NCI-H1694 treated with DMSO at 0.1 percent for 48 hours (cell line): Measurements from ENCODE around the gene OPCML.

Source experiments
- DNase-seq: peaks from one replicate; lab custom pipeline; 2025; lab: John Stamatoyannopoulos, UW

The OPCML gene

DNA sequence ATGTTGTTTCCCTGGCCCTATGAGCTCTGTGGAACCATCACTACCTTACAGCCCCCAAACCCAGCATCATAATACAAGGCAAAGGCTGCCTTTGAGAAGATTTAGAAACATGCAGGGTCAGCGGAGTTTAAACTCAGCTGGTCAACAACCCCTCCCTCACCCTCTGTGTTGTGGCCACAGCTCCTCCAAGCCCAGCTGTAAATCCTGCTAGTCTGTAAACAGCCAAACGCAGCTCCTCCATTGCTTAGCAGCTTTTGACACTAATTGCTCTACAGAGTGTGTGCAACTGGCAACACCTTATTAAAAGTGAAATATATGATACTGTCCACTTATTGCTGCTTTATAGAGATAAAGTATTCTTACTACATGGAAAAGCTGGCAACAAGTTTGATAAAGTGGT, 29.1 kb downstream of the OPCML start:
- DNase-seq: no peak

DNA sequence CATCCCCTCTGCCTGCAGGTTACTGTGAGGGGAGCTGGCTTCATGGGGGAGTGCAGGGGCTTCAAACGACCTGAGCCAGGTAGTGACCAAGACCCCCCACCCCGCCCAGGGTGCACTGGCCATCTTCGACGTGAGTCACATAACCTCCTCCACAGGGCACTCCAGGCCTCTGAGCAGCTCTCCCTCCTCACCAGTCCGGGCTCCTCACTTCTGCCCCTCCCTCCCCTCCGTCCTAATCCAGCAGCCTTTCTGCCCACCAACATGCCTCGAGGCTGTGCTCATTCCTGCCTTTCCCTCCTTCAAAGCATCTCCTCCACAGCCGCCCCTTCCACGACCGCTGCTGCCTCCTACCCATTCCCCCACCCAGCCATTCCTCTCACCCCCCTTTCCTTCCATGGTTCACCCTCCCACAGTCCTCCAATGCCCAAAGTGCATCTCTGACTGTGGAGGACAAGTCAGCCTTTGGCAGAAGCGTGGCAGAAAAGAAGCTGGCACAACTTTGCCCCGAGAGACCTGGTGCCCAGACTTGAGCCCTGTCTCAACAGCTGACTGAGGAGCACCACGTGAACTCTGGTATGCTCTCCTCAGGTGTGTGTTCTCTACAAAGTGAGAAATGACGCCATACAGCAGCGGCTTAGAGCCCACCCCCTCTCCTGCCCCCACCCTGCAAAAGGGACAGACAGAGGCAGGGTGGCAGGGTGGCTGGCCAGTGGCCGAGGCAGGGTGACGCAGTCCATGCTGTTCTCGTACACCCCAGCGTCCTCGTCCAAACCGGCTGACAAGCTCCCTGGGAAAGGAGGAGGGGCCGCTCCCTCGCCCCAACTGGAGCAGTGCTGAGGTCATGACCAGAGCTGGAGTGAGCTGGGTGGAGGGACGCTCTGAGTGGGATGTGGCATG, 30.4 kb downstream of the OPCML start:
- no peak for DNase-seq

- no peak for DNase-seq
Measured at GRCh38 chr11:133500936-133501335, 31.4 kb downstream of the OPCML start.

DNA sequence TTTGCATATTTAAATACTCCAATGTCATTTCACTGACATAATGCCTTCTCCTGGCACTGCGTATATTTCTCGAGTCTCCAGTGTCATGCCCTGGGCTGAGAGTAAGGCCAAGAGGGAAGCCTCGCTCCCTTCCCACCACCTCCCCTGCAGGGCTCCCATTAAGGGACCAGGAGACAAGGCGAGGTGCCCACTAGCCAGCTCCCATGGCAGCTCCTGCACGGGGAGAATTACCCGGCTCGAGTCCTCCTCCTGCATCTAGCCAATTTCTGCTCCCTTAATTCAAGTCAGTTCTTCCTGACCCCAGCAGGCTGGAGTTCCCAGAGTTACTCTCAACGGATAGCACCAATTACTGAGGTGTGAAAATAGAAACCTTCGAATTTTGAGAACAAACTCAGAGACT, 31.9 kb downstream of the OPCML start:
- no peak for DNase-seq

GRCh38 chr11:133498969-133499368, 33.3 kb downstream of the OPCML start:
- DNase-seq: no peak

GRCh38 chr11:133497477-133498140, 34.7 kb downstream of the OPCML start:
- DNase-seq: no peak

- DNase-seq: no peak
Measured at GRCh38 chr11:133492895-133493294, 39.4 kb downstream of the OPCML start.

GRCh38 chr11:133491680-133492383, 40.5 kb downstream of the OPCML start:
- DNase-seq: no peak

DNA sequence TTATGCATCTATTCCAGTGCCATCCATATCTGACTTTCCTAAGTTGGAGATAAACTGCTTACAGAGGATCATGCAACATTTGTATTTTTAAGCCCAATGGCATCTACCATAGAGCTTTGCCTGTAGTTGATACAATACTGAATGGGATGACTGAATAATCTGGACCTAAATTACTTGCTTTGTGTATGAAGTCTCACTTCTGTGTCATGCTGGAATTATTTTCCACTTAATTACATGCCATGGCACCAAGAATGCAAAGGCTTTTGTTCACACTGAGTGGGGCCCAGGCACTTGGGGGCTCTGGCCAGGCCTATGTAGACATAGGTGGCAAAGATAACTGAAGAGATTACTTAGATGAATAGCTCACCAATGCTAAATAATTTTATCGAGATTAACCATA, 51.6 kb downstream of the OPCML start:
- DNase-seq: no peak

- no peak for DNase-seq
Measured at GRCh38 chr11:133479209-133479608, 53.1 kb downstream of the OPCML start.

DNA sequence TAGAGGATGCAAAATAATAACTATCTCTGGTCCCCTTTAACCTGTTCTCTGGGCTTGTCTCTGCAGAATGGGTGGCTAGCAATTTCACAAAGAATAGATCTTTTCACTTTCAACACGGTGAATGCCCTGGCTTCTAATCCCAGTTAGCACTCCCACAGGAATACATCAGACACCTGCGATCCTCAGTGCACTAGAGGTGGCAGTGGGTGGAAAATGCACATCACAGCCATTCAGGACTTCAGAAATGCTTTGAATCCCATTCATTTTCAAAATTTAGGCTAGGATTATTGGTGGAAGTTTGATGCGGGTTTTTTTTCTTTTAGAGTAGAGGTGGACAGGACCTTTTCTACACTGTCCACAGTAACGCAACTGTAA, 55.1 kb downstream of the OPCML start:
- DNase-seq: no peak

DNA sequence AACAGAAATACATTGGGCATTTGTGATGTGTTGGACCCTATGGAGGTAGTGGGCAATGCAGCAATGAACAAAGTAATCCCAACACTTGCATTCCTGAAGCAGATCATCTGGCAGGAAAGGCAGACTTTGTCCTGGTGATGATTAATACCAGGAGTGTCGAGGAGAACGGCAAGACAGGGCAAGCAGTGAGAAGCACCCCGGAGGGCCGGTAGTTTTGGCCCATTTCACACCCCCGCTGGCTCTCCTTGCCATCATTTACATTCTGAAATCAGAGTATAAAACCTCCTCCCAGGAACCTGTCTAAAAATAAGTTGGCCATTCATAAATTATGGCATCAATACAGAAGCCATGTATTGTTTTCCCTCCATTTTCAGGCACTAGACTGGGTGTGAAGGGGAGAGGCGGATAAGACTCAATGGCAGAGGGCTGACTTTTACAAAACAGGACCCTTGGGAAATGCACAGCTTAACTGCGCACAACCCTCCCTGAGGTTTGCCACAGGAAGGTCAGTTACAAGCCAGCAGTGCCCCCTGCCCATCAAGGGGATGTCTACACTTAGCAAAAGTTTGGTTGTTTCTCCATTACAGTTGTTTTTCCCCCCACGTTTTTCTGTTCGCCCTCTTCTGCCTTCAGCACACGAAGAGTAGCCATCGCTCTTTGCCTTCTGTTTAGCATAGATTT, 55.6 kb downstream of the OPCML start:
- DNase-seq: no peak

DNA sequence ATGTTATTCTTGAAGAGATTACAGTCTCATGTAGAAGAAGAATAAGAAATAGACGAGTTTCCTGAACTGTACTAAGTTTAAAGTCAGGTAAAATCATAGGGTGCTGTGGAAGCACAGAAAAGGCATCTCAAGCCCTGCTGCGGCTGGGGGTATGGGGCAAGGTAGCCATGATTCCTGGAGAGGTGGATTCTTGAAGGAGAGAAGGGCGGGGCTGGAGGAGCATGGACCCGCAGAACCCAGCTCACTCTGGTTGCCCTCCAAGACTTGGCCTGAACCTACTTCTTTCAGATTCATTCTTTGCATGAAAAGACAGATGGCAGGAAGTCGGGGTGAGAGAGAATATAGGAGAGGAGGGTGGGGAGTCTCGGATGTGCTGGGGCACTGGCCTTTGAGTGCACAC, 57.8 kb downstream of the OPCML start:
- DNase-seq: no peak

GRCh38 chr11:133467686-133468085, 64.6 kb downstream of the OPCML start:
- DNase-seq: no peak

GRCh38 chr11:133443206-133443747, 89.0 kb downstream of the OPCML start:
- DNase-seq: no peak

DNA sequence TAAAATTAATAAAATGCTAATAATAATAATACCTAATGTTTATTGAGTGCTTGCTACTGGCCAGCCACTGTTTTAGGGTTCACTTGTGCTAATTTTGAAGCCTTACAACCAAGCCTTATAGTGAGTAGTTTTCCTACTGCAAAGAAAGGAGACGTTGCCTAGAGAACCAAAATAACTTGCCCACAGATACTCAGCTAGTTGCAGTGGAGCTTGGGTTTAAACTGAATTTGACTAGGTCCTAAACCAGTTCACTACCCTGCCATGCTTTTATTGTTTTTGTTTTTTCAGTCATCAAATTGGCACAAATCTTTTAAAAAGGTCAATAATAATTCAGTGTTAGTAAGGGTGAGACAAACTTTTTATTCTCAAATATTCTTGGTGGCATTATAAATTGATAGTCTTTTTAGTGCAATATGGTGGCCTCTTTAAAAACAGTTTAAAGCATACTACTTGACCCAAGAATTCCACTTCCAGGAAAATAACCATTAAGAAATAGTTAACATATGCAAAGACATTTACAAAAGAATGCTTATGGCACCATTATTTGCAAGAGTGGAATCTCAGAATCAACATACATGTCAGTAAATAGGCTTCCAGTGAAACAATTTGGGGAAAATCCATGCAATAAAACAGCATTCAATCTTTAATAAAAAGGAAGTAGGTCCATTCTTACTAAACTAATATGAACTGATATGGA, 90.2 kb downstream of the OPCML start:
- DNase-seq: no peak

GRCh38 chr11:133425992-133426391, 106.3 kb downstream of the OPCML start:
- no peak for DNase-seq

- DNase-seq: no peak
Measured at GRCh38 chr11:133425245-133425644, 107.1 kb downstream of the OPCML start.

- DNase-seq: no peak
Measured at GRCh38 chr11:133418218-133418617, 114.1 kb downstream of the OPCML start.

DNA sequence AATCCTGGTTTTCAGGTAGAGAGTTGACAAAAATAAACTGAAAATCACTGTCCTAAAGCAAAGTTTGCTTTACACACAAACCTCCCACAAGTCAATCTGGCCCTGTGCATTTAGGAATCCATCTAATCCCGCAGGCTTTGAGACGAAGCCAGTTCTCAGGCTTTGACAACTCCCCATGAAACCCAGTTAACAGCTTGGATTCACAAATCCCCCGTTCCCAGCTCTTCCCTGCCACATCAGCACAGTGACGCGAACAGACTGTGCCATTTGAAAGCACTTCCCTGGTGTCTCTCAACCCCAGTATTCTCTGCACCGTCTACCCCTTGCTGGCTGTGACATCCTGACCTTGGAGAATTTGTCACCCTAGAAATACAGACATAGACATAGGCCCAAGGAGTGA, 117.8 kb downstream of the OPCML start:
- DNase-seq: no peak

GRCh38 chr11:133413703-133414102, 118.6 kb downstream of the OPCML start:
- DNase-seq: no peak
